Fibroblast of villous mesenchyme (primary cell): Measurements from ENCODE around the gene THRAP3. TPM values are rescaled to one million over a fixed set of nuclear protein-coding genes. Genes with fewer than 3 reads are reported as not detected.

Source experiments
- DNase-seq: peaks from one replicate; pipeline ENCODE4 v3.0.0-alpha.2; 2010; ENCODE audit warnings: low read depth
- H3K4me3 ChIP-seq: 2 replicates; pipeline ENCODE4 v1.5.1; 2011; ENCODE audit warnings: low read depth, mild to moderate bottlenecking, low read length
- CTCF ChIP-seq: IDR thresholded peaks from 2 replicates; pipeline ENCODE4 v1.5.1; 2012; ENCODE audit warnings: low read depth, mild to moderate bottlenecking, low read length; ENCODE audit not compliant: insufficient read depth
- total RNA-seq: library from RNA; depleted of rRNA; stranded (reverse); fragments of >200 nt; gene quantifications from 2 replicates; pipeline ENCODE4 v1.2.3, GENCODE V29; 2012

Gene THRAP3
- total RNA-seq, 1 donor = 130 TPM

- no peak for DNase-seq
- no peak for TF ChIP-seq CTCF
- no peak overlapping the region for H3K4me3 ChIP-seq
These were observed 103.8 kb downstream of the THRAP3 start for GRCh38 chr1:36328088-36328480.

- TF ChIP-seq CTCF = no peak
- DNase-seq = no peak
- H3K4me3 ChIP-seq = no peak overlapping the region
These were observed 104.5 kb downstream of the THRAP3 start for GRCh38 chr1:36328713-36329112.

- TF ChIP-seq CTCF = no peak
- DNase-seq = no peak
- H3K4me3 ChIP-seq = no peak overlapping the region
These were observed 105.6 kb downstream of the THRAP3 start for GRCh38 chr1:36329817-36330216.

GRCh38 chr1:36330940-36331339 lies 106.7 kb downstream of the THRAP3 start:
- TF ChIP-seq CTCF = no peak
- H3K4me3 ChIP-seq = no peak overlapping the region
- DNase-seq = no peak

- no peak for TF ChIP-seq CTCF
- DNase-seq = no peak
- H3K4me3 ChIP-seq = no peak overlapping the region
These were observed 113.6 kb downstream of the THRAP3 start for GRCh38 chr1:36337830-36338229.

- no peak overlapping the region for H3K4me3 ChIP-seq
- TF ChIP-seq CTCF = no peak
- DNase-seq = no peak
These were observed 115.0 kb downstream of the THRAP3 start for GRCh38 chr1:36339215-36339614.

- H3K4me3 ChIP-seq = no peak overlapping the region
- TF ChIP-seq CTCF = no peak
- no peak for DNase-seq
These were observed 115.4 kb downstream of the THRAP3 start for GRCh38 chr1:36339615-36340014.
